H9 (cell line): ENCODE data around the gene ZSWIM5. TPM values are rescaled to one million over a fixed set of nuclear protein-coding genes. Genes with fewer than 3 reads are reported as not detected.
A peak's percentile ranks its signal among the peaks of the same experiment; 100 is the strongest.

ENCODE experiments used
- DNase-seq: peaks from one replicate; pipeline ENCODE4 v3.0.0-alpha.2; 2017
- H2AFZ ChIP-seq: one replicate; pipeline ENCODE4 v1.6.1; 2013; ENCODE audit warnings: mild to moderate bottlenecking, low read length, control low read depth, moderate library complexity
- H2AK5ac ChIP-seq: 2 replicates; pipeline ENCODE4 v1.6.1; 2013; ENCODE audit warnings: low read length, control low read depth, mixed read lengths; ENCODE audit not compliant: insufficient read length
- H2BK120ac ChIP-seq: one replicate; pipeline ENCODE4 v1.6.1; 2013; ENCODE audit warnings: low read depth, mild to moderate bottlenecking, low read length, control low read depth, inconsistent platforms; ENCODE audit not compliant: poor library complexity, severe bottlenecking
- H2BK12ac ChIP-seq: 2 replicates; pipeline ENCODE4 v1.6.1; 2013; ENCODE audit warnings: low read length, control low read depth, mixed read lengths, low read depth; ENCODE audit not compliant: insufficient read length
- H2BK15ac ChIP-seq: 2 replicates; pipeline ENCODE4 v1.6.1; 2013; ENCODE audit warnings: low read depth, low read length, control low read depth
- H2BK20ac ChIP-seq: one replicate; pipeline ENCODE4 v1.6.1; 2013; ENCODE audit warnings: low read depth, mild to moderate bottlenecking, low read length, control low read depth, inconsistent platforms; ENCODE audit not compliant: poor library complexity, severe bottlenecking
- H2BK5ac ChIP-seq: 2 replicates; pipeline ENCODE4 v1.6.1; 2013; ENCODE audit warnings: low read length, control low read depth, mixed read lengths; ENCODE audit not compliant: insufficient read length
- H3K14ac ChIP-seq: 2 replicates; pipeline ENCODE4 v1.6.1; 2013; ENCODE audit warnings: low read length, control low read depth; ENCODE audit not compliant: insufficient read depth
- H3K18ac ChIP-seq: 2 replicates; pipeline ENCODE4 v1.6.1; 2013; ENCODE audit warnings: low read depth, mild to moderate bottlenecking, mixed read lengths, low read length, control low read depth; ENCODE audit not compliant: insufficient read length
- H3K23ac ChIP-seq: 2 replicates; pipeline ENCODE4 v1.6.1; 2013; ENCODE audit warnings: low read length, control low read depth, mixed read lengths, low read depth; ENCODE audit not compliant: insufficient read length
- H3K23me2 ChIP-seq: 2 replicates; pipeline ENCODE4 v1.6.1; 2013; ENCODE audit warnings: low read depth, mild to moderate bottlenecking, mixed read lengths, low read length, control low read depth; ENCODE audit not compliant: insufficient read length, poor library complexity, severe bottlenecking
- H3K27ac ChIP-seq: 2 replicates; pipeline ENCODE4 v1.5.1; 2013; ENCODE audit warnings: low read length, control low read depth, mixed read lengths, low read depth; ENCODE audit not compliant: insufficient read length
- H3K27me3 ChIP-seq: 2 replicates; pipeline ENCODE4 v1.6.1; 2013; ENCODE audit warnings: low read length, control low read depth, inconsistent platforms; ENCODE audit not compliant: insufficient read depth
- H3K4ac ChIP-seq: 2 replicates; pipeline ENCODE4 v1.6.1; 2013; ENCODE audit warnings: low read depth, mild to moderate bottlenecking, control low read depth, inconsistent platforms, low read length, moderate library complexity
- H3K4me1 ChIP-seq: 2 replicates; pipeline ENCODE4 v1.6.1; 2013; ENCODE audit warnings: low read length, control low read depth, inconsistent platforms; ENCODE audit not compliant: insufficient read depth
- H3K4me2 ChIP-seq: 2 replicates; pipeline ENCODE4 v1.6.1; 2013; ENCODE audit warnings: low read length, control low read depth, mixed read lengths; ENCODE audit not compliant: insufficient read length, insufficient read depth
- H3K56ac ChIP-seq: 2 replicates; pipeline ENCODE4 v1.6.1; 2013; ENCODE audit warnings: low read depth, mild to moderate bottlenecking, mixed read lengths, low read length, control low read depth; ENCODE audit not compliant: insufficient read length
- H3K79me1 ChIP-seq: 2 replicates; pipeline ENCODE4 v1.6.1; 2013; ENCODE audit warnings: low read depth, mild to moderate bottlenecking, moderate library complexity, low read length, control low read depth, inconsistent platforms; ENCODE audit not compliant: insufficient read depth, poor library complexity, severe bottlenecking
- H3K79me2 ChIP-seq: 2 replicates; pipeline ENCODE4 v1.6.1; 2013; ENCODE audit warnings: low read length, control low read depth, inconsistent platforms; ENCODE audit not compliant: insufficient read depth
- H3K9ac ChIP-seq: 2 replicates; pipeline ENCODE4 v1.6.1; 2013; ENCODE audit warnings: low read length, control low read depth, mixed read lengths; ENCODE audit not compliant: insufficient read length; ENCODE audit errors: extremely low read depth
- H3K9me3 ChIP-seq: one replicate; pipeline ENCODE4 v1.6.1; 2013; ENCODE audit warnings: low read depth, low read length, inconsistent platforms; ENCODE audit not compliant: control insufficient read depth
- H3T11ph ChIP-seq: one replicate; pipeline ENCODE4 v1.6.1; 2013; ENCODE audit warnings: mild to moderate bottlenecking, low read length, control low read depth, inconsistent platforms
- H4K20me1 ChIP-seq: one replicate; pipeline ENCODE4 v1.6.1; 2013; ENCODE audit not compliant: control insufficient read depth, insufficient read length, insufficient read depth
- H4K5ac ChIP-seq: 2 replicates; pipeline ENCODE4 v1.6.1; 2013; ENCODE audit warnings: low read depth, mild to moderate bottlenecking, mixed read lengths, low read length, control low read depth; ENCODE audit not compliant: insufficient read length
- H4K8ac ChIP-seq: replicated peaks from 2 replicates; pipeline ENCODE4 v1.6.1; 2013; ENCODE audit warnings: low read length, control low read depth, mixed read lengths, low read depth; ENCODE audit not compliant: insufficient read length
- H4K91ac ChIP-seq: 2 replicates; pipeline ENCODE4 v1.6.1; 2013; ENCODE audit warnings: low read depth, mild to moderate bottlenecking, moderate library complexity, mixed read lengths, low read length, control low read depth; ENCODE audit not compliant: insufficient read length
- H3K27ac Mint-ChIP-seq, 3 experiments: 2 replicates in 2 of 3; 3 replicates in 1 of 3; pipeline ENCODE4 v1.8.0; 2020 to 2021; ENCODE audit warnings: mixed read lengths in 3 of 3, mild to moderate bottlenecking in 1 of 3, moderate library complexity in 1 of 3
- H3K27me3 Mint-ChIP-seq: 2 replicates; pipeline ENCODE4 v1.8.0; 2021; ENCODE audit warnings: low read depth, mild to moderate bottlenecking, moderate library complexity, mixed read lengths
- H3K36me3 Mint-ChIP-seq, 3 experiments: 2 replicates in 2 of 3; 3 replicates in 1 of 3; pipeline ENCODE4 v1.8.0; 2020 to 2021; ENCODE audit warnings: low read depth in 3 of 3, mixed read lengths in 3 of 3; ENCODE audit not compliant: insufficient read depth in 1 of 3
- H3K4me1 Mint-ChIP-seq, 2 experiments: 2 replicates each; pipeline ENCODE4 v1.8.0; 2020; ENCODE audit warnings: mixed read lengths in 2 of 2
- H3K4me3 Mint-ChIP-seq, 2 experiments: 2 replicates in 1 of 2; 3 replicates in 1 of 2; pipeline ENCODE4 v1.8.0; 2020 to 2021; ENCODE audit warnings: mild to moderate bottlenecking in 2 of 2, mixed read lengths in 2 of 2, moderate library complexity in 1 of 2
- H3K9me3 Mint-ChIP-seq, 2 experiments: 2 replicates in 1 of 2; 3 replicates in 1 of 2; pipeline ENCODE4 v1.8.0; 2020; ENCODE audit warnings: mild to moderate bottlenecking in 2 of 2, mixed read lengths in 2 of 2, moderate library complexity in 1 of 2
- WGBS: extraction: QIAGEN DNeasy Blood & Tissue Kit; methylation state at CpG from one replicate; pipeline ENCODE4 v1.1.7; 2013; ENCODE audit warnings: missing lambda C conversion rate, low lambda C conversion rate, mixed read lengths; ENCODE audit not compliant: insufficient read length; ENCODE audit errors: extremely low coverage; 5-methylcytosine and 5-hydroxymethylcytosine counted together
- total RNA-seq: library from RNA; stranded (reverse); gene quantifications from 2 replicates; pipeline ENCODE4 v1.2.1, GENCODE V29; 2021
- TF ChIP-seq, protein P1 (sequence below): fragments of 200-600 bp; sonication (generic); conservative IDR thresholded peaks from 3 replicates; pipeline ENCODE4 v1.8.0; 2021; ENCODE audit warnings: antibody characterized with exemption, mild to moderate bottlenecking

The ZSWIM5 gene
- total RNA-seq, 1 experiment from 2014 or later = 3.5 TPM

DNA sequence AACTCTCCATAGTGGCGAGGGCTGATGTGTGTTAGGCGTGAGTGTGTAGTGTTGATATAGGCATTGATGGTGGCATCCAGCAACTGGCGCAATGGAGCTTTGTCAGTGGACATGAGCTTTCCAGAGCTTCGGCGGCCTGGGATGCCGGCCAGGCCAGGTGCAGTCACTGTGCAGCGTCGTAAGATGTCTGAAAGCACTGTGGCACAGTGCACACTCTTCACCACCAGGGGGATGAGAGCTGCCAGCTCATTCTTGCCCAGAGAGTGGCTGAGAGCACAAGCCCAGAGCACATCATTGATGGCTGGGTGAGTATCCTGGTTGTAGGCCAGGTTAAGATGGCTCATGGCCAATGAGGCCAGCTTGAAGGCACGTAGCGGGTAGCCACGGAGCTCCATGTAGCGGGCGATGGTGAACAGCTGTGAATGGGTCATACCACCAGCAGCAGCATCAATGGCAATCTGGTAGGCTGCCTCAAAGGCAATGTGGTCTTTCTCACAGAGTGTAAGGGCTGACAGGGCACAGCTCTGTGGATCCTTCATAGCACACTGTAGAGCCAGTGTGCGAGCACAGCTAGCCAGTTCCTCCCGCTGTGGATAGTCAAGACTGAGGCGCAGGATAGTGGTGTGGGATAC, 187.7 kb downstream of the ZSWIM5 start:
- Histone ChIP-seq H3K4ac (no peak overlapping the region), H3K18ac (no peak overlapping the region), H4K8ac (no peak overlapping the region), H3K27me3 (no peaks in the 10 kb centered on the region), H3K9me3 (no peaks in the 10 kb centered on the region), H4K5ac (no peak overlapping the region), H3K4me2 (no peak overlapping the region), H3K23ac (no peak overlapping the region), H2BK20ac (no peak overlapping the region), H3K14ac (no peak overlapping the region; the same call in 1 of the 2 replicates), H2BK12ac (no peak overlapping the region), H2BK5ac (no peak overlapping the region), H3T11ph (no peak overlapping the region), H2AK5ac (no peak overlapping the region), H3K9ac (no peak overlapping the region), H3K23me2 (no peaks in the 10 kb centered on the region), H3K56ac (no peak overlapping the region), H3K27ac (no peak overlapping the region), H2BK120ac (no peak overlapping the region), H2AFZ (no peak overlapping the region), H3K79me2 (no peaks in the 10 kb centered on the region), H2BK15ac (no peak overlapping the region), H4K20me1 (no peaks in the 10 kb centered on the region), H3K4me1 (no peaks in the 10 kb centered on the region), H3K79me1 (no peaks in the 10 kb centered on the region), H4K91ac (no peak overlapping the region)
- Mint-ChIP-seq H3K27me3 (no peaks in the 10 kb centered on the region), H3K9me3 (no peaks in the 10 kb centered on the region; a peak in 1 of 5 replicates), H3K4me1 (peaks cover 5 to 6% of the 10 kb centered on the region in 2 experiments; a peak in 3 of 4 replicates), H3K36me3 (peaks cover 4 to 18% (median 13%) of the 10 kb centered on the region in 3 experiments; a peak in 6 of 7 replicates), H3K4me3 (0 out of 5 replicates have a peak overlapping the region, but pooled peaks of 1 of the 2 experiments have one; percentile 30), H3K27ac (peak overlapping the region in 1 of 3 experiments; percentile 55; a peak in 2 of 7 replicates)
- TF ChIP-seq, protein P1, sequence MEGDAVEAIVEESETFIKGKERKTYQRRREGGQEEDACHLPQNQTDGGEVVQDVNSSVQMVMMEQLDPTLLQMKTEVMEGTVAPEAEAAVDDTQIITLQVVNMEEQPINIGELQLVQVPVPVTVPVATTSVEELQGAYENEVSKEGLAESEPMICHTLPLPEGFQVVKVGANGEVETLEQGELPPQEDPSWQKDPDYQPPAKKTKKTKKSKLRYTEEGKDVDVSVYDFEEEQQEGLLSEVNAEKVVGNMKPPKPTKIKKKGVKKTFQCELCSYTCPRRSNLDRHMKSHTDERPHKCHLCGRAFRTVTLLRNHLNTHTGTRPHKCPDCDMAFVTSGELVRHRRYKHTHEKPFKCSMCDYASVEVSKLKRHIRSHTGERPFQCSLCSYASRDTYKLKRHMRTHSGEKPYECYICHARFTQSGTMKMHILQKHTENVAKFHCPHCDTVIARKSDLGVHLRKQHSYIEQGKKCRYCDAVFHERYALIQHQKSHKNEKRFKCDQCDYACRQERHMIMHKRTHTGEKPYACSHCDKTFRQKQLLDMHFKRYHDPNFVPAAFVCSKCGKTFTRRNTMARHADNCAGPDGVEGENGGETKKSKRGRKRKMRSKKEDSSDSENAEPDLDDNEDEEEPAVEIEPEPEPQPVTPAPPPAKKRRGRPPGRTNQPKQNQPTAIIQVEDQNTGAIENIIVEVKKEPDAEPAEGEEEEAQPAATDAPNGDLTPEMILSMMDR = peak; percentile 84
- peak; percentile 82 for DNase-seq
- no CpG with 5 or more reads among the region's 16 CpGs for WGBS
